Right atrium auricular region (tissue), 2 donors: ENCODE measurements around the gene PNPLA1. TPM values are rescaled to one million over a fixed set of nuclear protein-coding genes. Genes with fewer than 3 reads are reported as not detected.
"Not testable (repeated sequence)": the region's sequence is repeated elsewhere in the genome, so short reads cannot be mapped to it uniquely, and the experiment has no call there.

Experiments
- DNase-seq: peaks from one replicate; pipeline ENCODE4 v3.0.0-alpha.2; 2019; ENCODE audit warnings: low spot score
- H3K27ac ChIP-seq, 2 donors: fragments of 200-600 bp; sonication (generic); 1 replicate in 1 of 2; 2 replicates in 1 of 2; pipeline ENCODE4 v1.5.1; 2016 to 2019
- H3K27me3 ChIP-seq, 2 donors: fragments of 200-600 bp; sonication (generic); one replicate each; pipeline versions ENCODE4 v1.5.1 to v1.6.0; 2017 to 2019
- H3K36me3 ChIP-seq: fragments of 200-600 bp; sonication (generic); one replicate; pipeline ENCODE4 v1.5.1; 2016
- H3K4me1 ChIP-seq, 2 donors: fragments of 200-600 bp; sonication (generic); one replicate each; pipeline versions ENCODE4 v1.5.1 to v1.6.0; 2017 to 2019
- H3K4me3 ChIP-seq, 2 donors: fragments of 200-600 bp; sonication (generic); 1 replicate in 1 of 2; 2 replicates in 1 of 2; pipeline ENCODE4 v1.5.1; 2017 to 2019; ENCODE audit warnings: mild to moderate bottlenecking in 1 of 2, moderate library complexity in 1 of 2
- H3K9me3 ChIP-seq, 2 donors: fragments of 200-600 bp; sonication (generic); one replicate each; pipeline ENCODE4 v1.5.1; 2019
- total RNA-seq, 2 donors: library from RNA; depleted of rRNA; stranded (reverse); fragments of >200 nt; gene quantifications; one replicate each; pipeline ENCODE4 v1.1.0, GENCODE V29; 2016
- TF ChIP-seq, protein P1 (sequence below), 2 donors: fragments of 200-600 bp; sonication (generic); IDR thresholded peaks; one replicate each; pipeline ENCODE4 v1.5.1; 2019; ENCODE audit warnings: antibody characterized with exemption in 2 of 2

The PNPLA1 gene
- total RNA-seq, 2 donors from 2014 or later = 0.20 TPM; not detected in 1

DNA sequence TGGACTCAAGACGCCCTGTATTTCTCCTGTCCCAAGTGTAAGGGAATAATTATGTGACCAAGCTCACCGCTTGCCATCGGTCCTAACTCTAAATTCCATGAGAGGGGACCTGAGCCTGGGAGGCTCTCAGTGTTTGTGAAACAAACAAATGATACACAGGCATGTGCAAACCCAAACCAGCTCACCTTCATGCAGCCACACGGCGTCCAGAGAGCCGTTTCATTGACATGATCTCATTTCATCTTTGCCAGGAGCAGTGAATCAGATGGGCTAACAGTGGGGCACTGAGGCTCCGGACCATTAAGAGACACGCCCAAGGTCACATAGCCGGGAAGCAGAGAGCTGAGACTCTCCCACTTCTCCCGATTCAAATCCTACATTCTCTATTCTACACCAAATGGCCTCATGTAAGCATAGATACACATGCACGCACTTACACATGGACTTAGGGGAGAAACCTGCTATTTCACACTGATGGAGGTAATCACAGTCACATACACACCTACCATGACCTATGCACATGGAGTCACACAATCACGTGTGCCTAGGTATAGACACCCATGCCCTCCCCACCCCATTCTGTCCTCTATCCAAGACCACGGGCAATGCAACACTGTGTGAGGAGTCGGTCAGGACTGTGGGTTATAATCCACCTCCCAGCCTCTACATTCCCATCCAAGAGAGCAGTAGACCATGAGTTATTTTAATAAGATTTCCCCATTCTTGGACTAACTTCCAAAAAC is 65.8 kb downstream of the PNPLA1 start:
- peaks cover 0 to 6% of the 10 kb centered on the region in 2 donors for H3K27me3 ChIP-seq
- DNase-seq = no peak
- TF ChIP-seq, protein P1, sequence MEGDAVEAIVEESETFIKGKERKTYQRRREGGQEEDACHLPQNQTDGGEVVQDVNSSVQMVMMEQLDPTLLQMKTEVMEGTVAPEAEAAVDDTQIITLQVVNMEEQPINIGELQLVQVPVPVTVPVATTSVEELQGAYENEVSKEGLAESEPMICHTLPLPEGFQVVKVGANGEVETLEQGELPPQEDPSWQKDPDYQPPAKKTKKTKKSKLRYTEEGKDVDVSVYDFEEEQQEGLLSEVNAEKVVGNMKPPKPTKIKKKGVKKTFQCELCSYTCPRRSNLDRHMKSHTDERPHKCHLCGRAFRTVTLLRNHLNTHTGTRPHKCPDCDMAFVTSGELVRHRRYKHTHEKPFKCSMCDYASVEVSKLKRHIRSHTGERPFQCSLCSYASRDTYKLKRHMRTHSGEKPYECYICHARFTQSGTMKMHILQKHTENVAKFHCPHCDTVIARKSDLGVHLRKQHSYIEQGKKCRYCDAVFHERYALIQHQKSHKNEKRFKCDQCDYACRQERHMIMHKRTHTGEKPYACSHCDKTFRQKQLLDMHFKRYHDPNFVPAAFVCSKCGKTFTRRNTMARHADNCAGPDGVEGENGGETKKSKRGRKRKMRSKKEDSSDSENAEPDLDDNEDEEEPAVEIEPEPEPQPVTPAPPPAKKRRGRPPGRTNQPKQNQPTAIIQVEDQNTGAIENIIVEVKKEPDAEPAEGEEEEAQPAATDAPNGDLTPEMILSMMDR (IDR thresholded peaks at IDR 0.05) = no peak

DNA sequence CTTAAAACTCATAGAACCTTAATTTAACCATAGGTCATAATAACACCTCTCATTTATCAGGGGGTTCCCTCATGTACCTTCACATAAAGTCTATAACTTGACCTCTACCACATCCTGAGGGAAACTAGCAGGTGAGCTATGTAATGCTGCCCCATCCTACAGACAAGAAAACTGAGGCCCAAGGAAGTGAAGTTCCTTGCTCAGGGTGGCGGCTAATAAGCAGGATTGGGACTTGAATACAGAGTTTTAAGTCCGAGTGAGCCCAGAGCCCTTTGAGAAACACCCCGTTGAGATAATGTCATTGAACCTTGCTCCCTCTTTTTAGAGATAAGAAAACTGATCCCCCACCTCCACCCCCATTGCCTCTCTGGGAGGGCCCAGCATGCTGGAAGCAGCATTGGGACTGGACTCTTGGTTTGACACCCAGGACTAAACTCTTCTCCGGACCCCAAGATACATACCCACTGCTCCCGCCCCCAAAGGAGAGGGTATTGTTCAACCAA is 66.4 kb downstream of the PNPLA1 start:
- Histone ChIP-seq H3K27ac (no peak overlapping the region), H3K27me3 (peaks cover 0 to 6% of the 10 kb centered on the region in 2 donors), H3K36me3 (no peaks in the 10 kb centered on the region), H3K9me3 (no peaks in the 10 kb centered on the region), H3K4me3 (no peak overlapping the region), H3K4me1 (peaks cover 0 to 29% of the 10 kb centered on the region in 2 donors)
- no peak for DNase-seq
- TF ChIP-seq, protein P1 (IDR thresholded peaks at IDR 0.05) = no peak

More for the DNA sequence above, 65.8 kb downstream of the PNPLA1 start:
- Histone ChIP-seq H3K4me1 (peaks cover 0 to 23% of the 10 kb centered on the region in 2 donors), H3K27ac (peak overlapping the region in 1 of 2 donors; percentile 49), H3K9me3 (no peaks in the 10 kb centered on the region), H3K36me3 (no peaks in the 10 kb centered on the region), H3K4me3 (no peak overlapping the region)

DNA sequence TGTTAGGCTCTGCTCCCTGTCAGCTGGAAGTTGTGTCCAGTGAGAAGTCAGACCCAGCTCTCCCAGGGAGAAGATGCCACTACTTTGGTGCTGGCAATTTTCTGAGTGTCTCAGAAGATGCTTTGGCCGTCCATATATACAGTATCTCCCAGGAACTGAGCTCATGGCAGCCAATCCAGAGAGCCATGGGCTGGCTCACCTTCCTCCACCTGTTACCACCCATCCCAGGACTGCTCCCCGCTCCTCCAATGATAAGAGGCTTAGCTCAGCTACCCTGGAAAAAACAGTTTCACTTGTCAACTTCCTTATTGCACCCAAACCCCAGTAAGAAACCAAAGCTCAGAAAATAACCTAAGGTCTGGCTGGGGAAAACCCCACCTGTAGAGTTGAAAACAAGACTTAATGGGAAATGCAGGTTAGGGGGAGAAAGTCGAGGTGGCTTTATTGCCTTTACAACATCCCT is 67.0 kb downstream of the PNPLA1 start, which contains the start of gene BNIP5:
TSS of gene BNIP5 (minus strand) at position 110 of the 463 bp plus-strand sequence. CDS start 6,198 bp downstream, outside the sequence.
- Histone ChIP-seq H3K36me3 (no peaks in the 10 kb centered on the region), H3K27me3 (peaks cover 0 to 6% of the 10 kb centered on the region in 2 donors), H3K4me1 (peaks cover 0 to 31% of the 10 kb centered on the region in 2 donors), H3K9me3 (no peaks in the 10 kb centered on the region), H3K4me3 (no peak within 1 kb of the TSS), H3K27ac (no peak within 1 kb of the TSS)
- TF ChIP-seq, protein P1 (IDR thresholded peaks at IDR 0.05) = no peak
- DNase-seq = no peak

DNA sequence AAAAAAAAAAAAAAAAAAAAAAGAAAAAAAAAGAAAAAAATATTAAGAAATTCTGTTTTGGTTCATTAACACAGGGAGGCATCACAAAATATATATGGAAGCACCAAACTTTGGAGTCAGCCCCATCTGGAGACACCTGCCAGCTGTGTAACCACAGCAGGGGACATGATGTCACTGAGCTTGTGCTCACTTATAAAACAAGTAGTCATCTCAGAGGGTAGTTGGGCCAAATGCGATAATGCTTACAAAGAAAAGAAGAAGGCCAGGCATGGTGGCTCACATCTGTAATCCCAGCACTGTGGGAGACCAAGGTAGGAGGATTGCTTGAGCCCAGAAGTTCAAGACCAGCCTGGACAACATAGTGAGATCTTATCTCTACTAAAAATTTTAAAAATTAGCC is 68.0 kb downstream of the PNPLA1 start:
- Histone ChIP-seq H3K9me3 (no peaks in the 10 kb centered on the region), H3K27me3 (peaks cover 0 to 6% of the 10 kb centered on the region in 2 donors)

DNA sequence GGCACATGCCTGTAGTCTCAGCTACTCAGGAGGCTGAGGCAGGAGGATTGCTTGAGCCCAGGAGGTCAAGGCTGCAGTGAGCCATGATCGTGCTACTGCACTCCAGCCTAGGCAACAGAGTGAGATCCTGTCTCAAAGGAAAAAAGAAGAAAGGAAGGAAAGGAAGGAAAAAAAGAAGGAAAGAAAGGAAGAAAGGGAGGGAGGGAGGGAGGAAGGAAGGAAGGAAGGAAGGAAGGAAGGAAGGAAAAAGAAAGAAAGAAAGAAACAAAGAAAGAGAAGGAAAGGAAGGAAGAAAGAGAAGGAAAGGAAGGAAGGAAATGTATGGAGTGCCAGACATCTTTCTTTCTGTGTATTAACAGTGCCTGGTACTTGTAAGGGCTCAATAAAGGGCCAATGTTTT is 68.4 kb downstream of the PNPLA1 start:
- not testable (repeated sequence) for H3K9me3 ChIP-seq, H3K4me3 ChIP-seq, H3K27me3 ChIP-seq, H3K36me3 ChIP-seq, DNase-seq
- Histone ChIP-seq H3K27ac (peak overlapping the region in 1 of 2 donors; percentile 6), H3K4me1 (peaks cover 0 to 29% of the 10 kb centered on the region in 2 donors)

More for the DNA sequence above, 68.0 kb downstream of the PNPLA1 start:
- Histone ChIP-seq H3K4me3 (no peak overlapping the region), H3K27ac (no peak overlapping the region), H3K36me3 (no peaks in the 10 kb centered on the region), H3K4me1 (peaks cover 0 to 31% of the 10 kb centered on the region in 2 donors)
- DNase-seq = no peak
- TF ChIP-seq, protein P1 (IDR thresholded peaks at IDR 0.05) = no peak

DNA sequence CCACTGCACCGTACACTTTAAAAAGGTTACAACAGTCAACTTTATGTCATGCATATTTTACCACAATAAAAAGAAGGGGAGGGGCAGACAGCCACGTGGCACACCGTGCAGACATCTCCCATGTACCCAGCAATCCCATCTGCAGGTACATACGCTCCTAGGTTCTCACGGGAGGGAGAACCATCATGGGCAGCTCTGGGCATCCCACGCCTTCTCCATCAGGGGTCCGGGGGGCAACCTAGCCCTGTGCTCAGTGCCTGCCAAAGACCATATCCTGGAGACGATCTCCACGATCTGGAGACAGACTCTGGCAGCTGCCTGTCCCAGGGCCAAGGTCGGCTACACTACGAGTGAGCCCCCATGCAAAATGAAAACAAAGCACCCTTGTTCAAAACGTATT is 69.3 kb downstream of the PNPLA1 start:
- Histone ChIP-seq H3K27me3 (peaks cover 0 to 4% of the 10 kb centered on the region in 2 donors), H3K4me3 (no peak overlapping the region), H3K4me1 (peaks cover 0 to 20% of the 10 kb centered on the region in 2 donors), H3K36me3 (no peaks in the 10 kb centered on the region), H3K9me3 (no peaks in the 10 kb centered on the region), H3K27ac (no peak overlapping the region)
- TF ChIP-seq, protein P1 (IDR thresholded peaks at IDR 0.05) = no peak
- no peak for DNase-seq
